H1 (cell line): ENCODE data around the gene TRIM71. TPM values are rescaled to one million over a fixed set of nuclear protein-coding genes. Genes with fewer than 3 reads are reported as not detected.

Experiments
- BACH1 ChIP-seq: IDR thresholded peaks from 2 replicates; pipeline ENCODE4 v1.6.1; 2012; ENCODE audit warnings: low read length, improper control_type of control experiment
- BCL11A ChIP-seq, 2 experiments: IDR thresholded peaks; one replicate each; pipeline ENCODE4 v1.6.1; 2011; ENCODE audit warnings: low read depth in 2 of 2, low read length in 2 of 2, mild to moderate bottlenecking in 2 of 2
- CREB1 ChIP-seq: IDR thresholded peaks from 2 replicates; pipeline ENCODE4 v1.6.1; 2012; ENCODE audit warnings: inconsistent platforms
- CTBP2 ChIP-seq: IDR thresholded peaks from 2 replicates; pipeline ENCODE4 v1.7.0; 2011; ENCODE audit warnings: borderline replicate concordance, mild to moderate bottlenecking, moderate library complexity, mixed read lengths, low read length; ENCODE audit not compliant: insufficient read depth, insufficient read length
- EGR1 ChIP-seq: IDR thresholded peaks from 2 replicates; pipeline ENCODE4 v1.6.1; 2011; ENCODE audit warnings: low read depth, low read length, borderline replicate concordance
- KDM4A ChIP-seq: IDR thresholded peaks from one replicate; pipeline ENCODE4 v1.7.1; 2012; ENCODE audit warnings: low read depth, mild to moderate bottlenecking, moderate library complexity, low read length, inconsistent platforms; ENCODE audit not compliant: severe bottlenecking
- RAD21 ChIP-seq, 2 experiments: IDR thresholded peaks in 1 of 2; conservative IDR thresholded peaks in 1 of 2; 2 replicates each; pipeline ENCODE4 v1.6.1; 2011; ENCODE audit warnings: low read depth in 2 of 2, low read length in 2 of 2, improper control_type of control experiment in 1 of 2, inconsistent platforms in 1 of 2, mild to moderate bottlenecking in 1 of 2, moderate library complexity in 1 of 2
- SP2 ChIP-seq: IDR thresholded peaks from 2 replicates; pipeline ENCODE4 v1.6.1; 2012; ENCODE audit warnings: mild to moderate bottlenecking, low read length, inconsistent platforms
- SP4 ChIP-seq: IDR thresholded peaks from 2 replicates; pipeline ENCODE4 v1.6.1; 2012; ENCODE audit warnings: low read length, inconsistent platforms
- SUZ12 ChIP-seq: fragments of 200-600 bp; sonication (generic); IDR thresholded peaks from 2 replicates; pipeline ENCODE4 v1.6.1; 2012; ENCODE audit warnings: mild to moderate bottlenecking, inconsistent platforms, low read length, moderate library complexity, mixed read lengths
- TAF1 ChIP-seq: IDR thresholded peaks from 2 replicates; pipeline ENCODE4 v1.6.1; 2011; ENCODE audit warnings: mild to moderate bottlenecking, low read depth, low read length
- polyA plus RNA-seq, 7 experiments: library from polyadenylated mRNA; depleted of rRNA in 3 of 7; stranded (reverse) in 5 of 7; unstranded in 2 of 7; fragments of >200 nt in 5 of 7; fragments of 200-250 nt in 2 of 7; gene quantifications; 1 replicate in 5 of 7; 2 replicates in 1 of 7; 4 replicates in 1 of 7; pipeline versions ENCODE4 v1.2.1 to v1.2.3, GENCODE V29; 2011 to 2013; ENCODE audit warnings: missing spikeins in 2 of 7, mixed read lengths in 2 of 7
- total RNA-seq: library from RNA; stranded (reverse); fragmentation: NEBNext Ultra II Directional; extraction: Animal tissue kit (Norgen Biotek cat#: 25700); gene quantifications from 2 replicates; pipeline ENCODE4 v1.2.1, GENCODE V29; 2021

Gene TRIM71
- total and polyA plus RNA-seq, 2 of the 8 experiments (the other 6 are each of a cell fraction or from before 2014, with no cell fraction given) = 53.7 to 293 TPM

DNA sequence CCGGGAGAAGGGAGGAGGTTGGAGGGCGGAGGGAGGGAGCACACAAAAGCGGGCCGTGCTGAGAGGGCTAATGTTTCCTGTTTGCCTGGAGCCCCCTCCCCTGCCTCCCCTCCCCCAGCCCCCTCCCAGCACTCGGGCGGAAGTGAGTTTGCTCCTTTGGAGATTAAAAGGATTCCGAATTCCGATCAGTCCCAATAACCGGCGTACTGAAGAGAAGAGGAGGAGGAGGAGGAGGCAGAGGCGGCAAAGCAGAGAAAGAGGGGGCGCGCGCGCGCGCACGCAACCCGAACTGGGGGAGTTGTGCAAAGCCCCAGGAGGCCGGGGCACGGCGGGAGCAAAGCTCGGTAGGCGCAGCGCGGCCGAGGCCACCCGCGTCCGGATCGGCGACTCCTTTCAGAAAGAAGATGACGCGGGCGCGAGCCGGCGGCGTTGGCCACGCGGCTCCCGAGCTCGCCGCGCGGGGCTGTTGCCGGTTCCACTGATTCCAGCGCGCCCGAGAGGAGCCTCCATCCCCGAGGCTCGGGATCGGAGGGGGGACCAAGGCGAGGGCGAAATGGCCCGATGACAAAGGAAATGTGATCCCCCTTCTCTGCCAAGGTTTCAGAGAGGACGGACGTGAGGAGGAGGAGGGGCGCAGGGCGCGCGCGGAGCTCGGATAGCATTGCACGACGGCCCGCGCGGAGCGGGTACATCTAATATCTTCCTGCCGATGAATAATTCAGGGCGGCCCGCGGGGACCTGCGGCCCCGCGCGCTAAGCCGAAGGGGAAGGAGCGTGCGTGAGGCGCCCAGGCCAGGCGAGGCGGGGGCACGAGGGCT is 1.1 kb upstream of the TRIM71 start (continued):
- TF ChIP-seq SP4 (no peak), BACH1 (no peak), TAF1 (peak; percentile 82), EGR1 (no peak), RAD21 (IDR thresholded peaks at IDR 0.05 in 1 of 2, conservative IDR thresholded peaks at IDR 0.05 in 1 of 2; ENCODE audit: low read depth in 2 of 2, low read length in 2 of 2) (no peak; a peak in 1 of 4 replicates), CREB1 (peak; percentile 28; the same call in 1 of the 2 replicates), CTBP2 (no peak), BCL11A (IDR thresholded peaks at IDR 0.05; ENCODE audit: low read depth in 2 of 2, low read length in 2 of 2) (no peak), KDM4A (peak; percentile 21), SP2 (no peak), SUZ12 (no peak)
